Astrocyte of the cerebellum (primary cell): Measurements from ENCODE around the gene PHC1.
"Not testable (repeated sequence)": the region's sequence is repeated elsewhere in the genome, so short reads cannot be mapped to it uniquely, and the experiment has no call there.

Source experiments
- DNase-seq: peaks from one replicate; pipeline ENCODE4 v3.0.0-alpha.2; 2011; ENCODE audit warnings: low read depth
- H3K4me3 ChIP-seq: 2 replicates; pipeline ENCODE4 v1.5.1; 2011; ENCODE audit warnings: mild to moderate bottlenecking, low read depth, low read length, moderate library complexity
- CTCF ChIP-seq: IDR thresholded peaks from 2 replicates; pipeline ENCODE4 v1.5.1; 2012; ENCODE audit warnings: low read length, low read depth, moderate library complexity, mild to moderate bottlenecking; ENCODE audit errors: missing control alignments
- in situ Hi-C: cut with HindIII; loops from 2 replicates; pipeline ENCODE4 v1.10.0; 2017; ENCODE audit warnings: low sequenced_read_pairs

The PHC1 gene

DNA sequence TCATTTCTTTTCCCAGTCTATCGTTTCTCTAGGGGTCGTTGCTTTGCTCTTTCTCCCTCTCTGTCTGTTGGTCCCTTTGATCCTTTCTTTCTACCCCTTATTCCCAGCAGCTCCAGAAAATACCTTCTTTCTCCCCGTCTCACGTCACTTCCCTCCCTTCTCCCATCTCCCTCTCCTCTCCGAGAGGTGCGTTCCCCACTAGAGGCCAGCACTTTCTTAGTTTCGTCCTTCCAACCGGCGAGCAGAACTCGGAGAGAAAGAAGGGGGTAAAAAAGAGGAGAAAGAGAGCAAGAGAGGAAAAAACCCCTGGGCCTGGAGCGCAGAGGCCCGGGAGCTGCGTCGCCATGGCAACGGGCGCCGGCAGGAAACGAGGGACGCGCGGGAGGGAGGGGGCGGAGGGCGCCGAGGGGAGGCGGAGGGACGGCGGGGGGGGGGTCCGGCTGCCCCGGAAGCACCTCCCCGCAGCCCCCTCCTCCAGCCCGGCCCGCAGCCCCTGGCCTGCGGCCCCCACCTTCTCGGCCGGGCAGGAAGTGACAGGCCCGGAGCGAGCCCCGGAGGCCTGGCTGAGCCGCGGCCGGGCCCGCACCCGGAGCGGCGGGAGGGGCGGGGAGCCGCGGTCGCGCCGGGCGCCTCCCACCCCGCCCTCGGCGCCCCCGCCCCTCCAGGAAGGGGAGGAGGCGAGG lies at the start of gene PHC1:
Gene PHC1, plus strand, starts transcription at position 477 of the 683 bp plus-strand sequence. CDS start 3,169 bp downstream, outside the sequence.
- DNase-seq, result peak; percentile 49
- peak within 1 kb of the TSS; percentile 77 for H3K4me3 ChIP-seq
- TF ChIP-seq CTCF, result peak; percentile 67
- in situ Hi-C loops, result not testable (repeated sequence)

GRCh38 chr12:8866429-8866828 lies 47.9 kb upstream of the PHC1 start:
- no peak for TF ChIP-seq CTCF
- DNase-seq, result no peak
- H3K4me3 ChIP-seq, result no peak overlapping the region
- in situ Hi-C loops, result no loop called here

DNA sequence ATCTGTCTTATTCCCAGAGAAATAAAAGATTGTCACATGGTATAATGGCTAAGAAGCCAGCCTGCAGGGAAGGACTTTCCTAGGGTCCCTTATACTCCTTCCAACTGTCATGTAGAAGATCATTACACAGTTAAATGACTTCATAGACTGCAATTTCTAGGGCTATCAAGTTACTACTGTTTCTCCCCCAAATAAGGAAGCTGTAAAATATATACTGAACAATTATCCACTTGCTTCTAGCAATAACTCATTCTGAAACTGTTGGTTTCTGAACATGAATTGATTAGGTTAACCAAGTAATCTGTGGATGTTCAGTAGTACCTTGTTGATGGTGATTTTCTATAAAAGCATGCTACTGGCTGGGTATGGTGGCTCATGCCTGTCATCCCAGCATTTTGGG lies 47.3 kb upstream of the PHC1 start:
- in situ Hi-C loops, result no loop called here
- H3K4me3 ChIP-seq, result no peak overlapping the region
- DNase-seq, result no peak
- TF ChIP-seq CTCF, result no peak

DNA sequence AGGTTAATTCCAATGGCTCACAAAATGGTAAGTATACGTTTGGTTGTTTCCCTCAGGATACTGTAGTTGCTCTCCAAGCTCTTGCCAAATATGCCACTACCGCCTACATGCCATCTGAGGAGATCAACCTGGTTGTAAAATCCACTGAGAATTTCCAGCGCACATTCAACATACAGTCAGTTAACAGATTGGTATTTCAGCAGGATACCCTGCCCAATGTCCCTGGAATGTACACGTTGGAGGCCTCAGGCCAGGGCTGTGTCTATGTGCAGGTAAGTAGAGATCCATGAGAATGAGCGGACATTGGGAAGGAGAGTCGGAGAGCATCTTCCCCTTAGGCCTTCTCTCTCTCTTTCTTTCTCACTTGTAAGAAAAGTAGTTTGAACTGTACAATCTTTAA lies 46.5 kb upstream of the PHC1 start:
- in situ Hi-C loops, result no loop called here
- no peak for TF ChIP-seq CTCF
- DNase-seq, result no peak
- no peak overlapping the region for H3K4me3 ChIP-seq

GRCh38 chr12:8870586-8870985 lies 43.7 kb upstream of the PHC1 start:
- TF ChIP-seq CTCF, result no peak

DNA sequence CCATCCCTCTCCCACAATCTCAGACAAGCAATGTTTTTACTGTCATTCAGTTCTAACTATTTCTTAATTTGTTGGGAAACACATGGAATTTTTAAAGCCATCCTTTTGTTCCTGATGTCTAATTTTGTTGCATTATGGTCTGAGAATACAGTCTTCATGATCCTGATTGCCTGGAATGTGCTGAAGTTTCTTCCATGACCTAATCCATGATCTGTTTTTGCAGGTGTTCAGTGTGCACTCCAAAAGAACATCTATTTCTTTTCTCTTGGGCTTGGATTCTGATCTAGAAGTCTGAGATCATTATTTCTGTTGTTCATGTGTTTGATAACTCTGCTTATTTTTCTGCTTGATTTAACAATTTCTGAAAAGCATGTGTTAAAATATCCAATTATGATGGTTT lies 43.2 kb upstream of the PHC1 start:
- in situ Hi-C loops, result no loop called here
- no peak for DNase-seq
- H3K4me3 ChIP-seq, result no peak overlapping the region
- no peak for TF ChIP-seq CTCF

More at GRCh38 chr12:8870586-8870985, 43.7 kb upstream of the PHC1 start:
- DNase-seq, result no peak
- no peak overlapping the region for H3K4me3 ChIP-seq
- in situ Hi-C loops, result no loop called here
